H1 (cell line): ENCODE measurements around the gene CLGN. TPM values are rescaled to one million over a fixed set of nuclear protein-coding genes. Genes with fewer than 3 reads are reported as not detected.

ENCODE experiments used
- polyA plus RNA-seq, 7 experiments: library from polyadenylated mRNA; depleted of rRNA in 3 of 7; stranded (reverse) in 5 of 7; unstranded in 2 of 7; fragments of >200 nt in 5 of 7; fragments of 200-250 nt in 2 of 7; gene quantifications; 1 replicate in 5 of 7; 2 replicates in 1 of 7; 4 replicates in 1 of 7; pipeline versions ENCODE4 v1.2.1 to v1.2.3, GENCODE V29; 2011 to 2013; ENCODE audit warnings: missing spikeins in 2 of 7, mixed read lengths in 2 of 7
- total RNA-seq: library from RNA; stranded (reverse); fragmentation: NEBNext Ultra II Directional; extraction: Animal tissue kit (Norgen Biotek cat#: 25700); gene quantifications from 2 replicates; pipeline ENCODE4 v1.2.1, GENCODE V29; 2021
- TF ChIP-seq, protein P1 (sequence below): IDR thresholded peaks from 2 replicates; pipeline ENCODE4 v1.6.1; 2012; ENCODE audit warnings: inconsistent platforms

Gene CLGN
- total and polyA plus RNA-seq, 2 of the 8 experiments (the other 6 are each of a cell fraction or from before 2014, with no cell fraction given) = 1.7 to 3.1 TPM

DNA sequence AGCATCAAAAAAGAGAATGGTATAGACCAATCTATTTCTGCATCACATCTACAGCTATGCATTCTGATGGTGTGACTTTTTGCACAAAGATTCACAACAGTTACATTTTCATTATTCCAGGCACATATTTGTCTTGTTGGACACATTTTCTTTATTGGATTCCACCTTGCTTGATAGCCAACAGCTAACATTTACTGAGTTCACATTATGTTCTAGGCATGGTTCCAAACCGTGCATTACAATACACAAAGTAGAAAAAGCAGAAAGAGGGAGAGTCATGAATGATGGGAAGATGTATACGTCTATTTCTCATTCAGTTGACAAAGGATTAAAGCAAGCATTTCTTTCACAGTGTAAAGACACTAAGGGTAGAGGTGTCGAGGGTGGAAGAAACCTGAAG, 22.9 kb upstream of the CLGN start (continued):
- TF ChIP-seq, protein P1, sequence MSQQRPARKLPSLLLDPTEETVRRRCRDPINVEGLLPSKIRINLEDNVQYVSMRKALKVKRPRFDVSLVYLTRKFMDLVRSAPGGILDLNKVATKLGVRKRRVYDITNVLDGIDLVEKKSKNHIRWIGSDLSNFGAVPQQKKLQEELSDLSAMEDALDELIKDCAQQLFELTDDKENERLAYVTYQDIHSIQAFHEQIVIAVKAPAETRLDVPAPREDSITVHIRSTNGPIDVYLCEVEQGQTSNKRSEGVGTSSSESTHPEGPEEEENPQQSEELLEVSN = no peak
